Activated CD4-positive, alpha-beta T cell treated with anti-CD3 and anti-CD28 coated beads, Interleukin-2, amount 50 U/mL, for 16 hours (primary cell): ENCODE data around the gene IGDCC3.
"Not testable (repeated sequence)": the region's sequence is repeated elsewhere in the genome, so short reads cannot be mapped to it uniquely, and the experiment has no call there.

Experiments
- DNase-seq: peaks from one replicate; pipeline ENCODE4 v3.0.0-alpha.2; 2020

The IGDCC3 gene

GRCh38 chr15:65405791-65406423 lies 28.1 kb upstream of the IGDCC3 start:
- DNase-seq: no peak

GRCh38 chr15:65404186-65404872 lies 26.5 kb upstream of the IGDCC3 start:
- no peak for DNase-seq

- no peak for DNase-seq
These were observed 25.2 kb upstream of the IGDCC3 start for GRCh38 chr15:65402961-65403360.

GRCh38 chr15:65401611-65402240 lies 23.9 kb upstream of the IGDCC3 start:
- no peak for DNase-seq

GRCh38 chr15:65400760-65401610 lies 23.2 kb upstream of the IGDCC3 start:
- peak; percentile 46 for DNase-seq

GRCh38 chr15:65399997-65400396 lies 22.2 kb upstream of the IGDCC3 start:
- no peak for DNase-seq

GRCh38 chr15:65399001-65399706 lies 21.4 kb upstream of the IGDCC3 start:
- DNase-seq: no peak

GRCh38 chr15:65398486-65398885 lies 20.7 kb upstream of the IGDCC3 start:
- DNase-seq: not testable (repeated sequence)

GRCh38 chr15:65396965-65397317 lies 19.1 kb upstream of the IGDCC3 start:
- DNase-seq: no peak

GRCh38 chr15:65396283-65396964 lies 18.6 kb upstream of the IGDCC3 start:
- no peak for DNase-seq

GRCh38 chr15:65395567-65396202 lies 17.9 kb upstream of the IGDCC3 start:
- DNase-seq: no peak

- no peak for DNase-seq
These were observed 17.1 kb upstream of the IGDCC3 start for GRCh38 chr15:65394936-65395335.

- DNase-seq: no peak
These were observed 16.5 kb upstream of the IGDCC3 start for GRCh38 chr15:65394280-65394789.

- DNase-seq: no peak
These were observed 15.8 kb upstream of the IGDCC3 start for GRCh38 chr15:65393557-65393956.

GRCh38 chr15:65393091-65393490 lies 15.3 kb upstream of the IGDCC3 start:
- DNase-seq: no peak

- no peak for DNase-seq
These were observed 14.6 kb upstream of the IGDCC3 start for GRCh38 chr15:65392368-65392767.

- DNase-seq: no peak
These were observed 13.9 kb upstream of the IGDCC3 start for GRCh38 chr15:65391732-65392131.

- DNase-seq: no peak
These were observed 12.6 kb upstream of the IGDCC3 start for GRCh38 chr15:65390447-65390846.

GRCh38 chr15:65389226-65389625 lies 11.4 kb upstream of the IGDCC3 start:
- DNase-seq: no peak

GRCh38 chr15:65388306-65389080 lies 10.7 kb upstream of the IGDCC3 start:
- no peak for DNase-seq

GRCh38 chr15:65386886-65387285 lies 9.1 kb upstream of the IGDCC3 start:
- no peak for DNase-seq
